ENCODE data around the gene AKIRIN1. TPM values are rescaled to one million over a fixed set of nuclear protein-coding genes. Genes with fewer than 3 reads are reported as not detected.

AKIRIN1 gene
- total and polyA plus RNA-seq, 2 donors (not counting 3 experiments of a cell fraction or from before 2014, with no cell fraction given), result 28.4 to 43.4 TPM

- intact Hi-C loops (cut with micrococcal nuclease), result loop anchor here (1.0 kb wide), 3 partner anchors 20 to 168 kb away; partner anchors contain the start of genes AKIRIN1 and RRAGC
- H2AFZ ChIP-seq (ENCODE audit: low read depth, low read length), result peak overlapping the region; percentile 47
Observed at GRCh38 chr1:39026866-39027507, 35.9 kb downstream of the AKIRIN1 start.

More at GRCh38 chr1:39026866-39027507, 35.9 kb downstream of the AKIRIN1 start:
- Histone ChIP-seq H3K4me3 (replicated peaks in 1 of 3; ENCODE audit: insufficient read depth in 1 of 3, low read depth in 1 of 3, low read length in 3 of 3) (peak overlapping the region; percentile 45 to 86 (median 60)), H3K4me2 (ENCODE audit: insufficient read depth, low read length) (peak overlapping the region; percentile 31), H3K27me3 (ENCODE audit: control insufficient read depth in 2 of 2, insufficient read depth in 2 of 2, low read length in 2 of 2) (no peaks in the 10 kb centered on the region), H3K27ac (ENCODE audit: insufficient read depth, low read depth, low read length) (peak overlapping the region; percentile 89), H3K36me3 (ENCODE audit: control insufficient read depth in 2 of 2, extremely low read depth in 1 of 2, insufficient read depth in 2 of 2, low read length in 2 of 2) (peaks cover 4 to 6% of the 10 kb centered on the region in 2 experiments), H3K9me1 (replicated peaks; ENCODE audit: control insufficient read depth, extremely low read depth, insufficient read depth, low read length) (no peaks in the 10 kb centered on the region), H3K79me2 (ENCODE audit: control insufficient read depth, insufficient read depth, low read length) (peaks cover 31% of the 10 kb centered on the region), H4K20me1 (replicated peaks; ENCODE audit: control insufficient read depth, extremely low read depth, insufficient read depth, low read length) (no peaks in the 10 kb centered on the region), H3K9me3 (replicated peaks; ENCODE audit: control insufficient read depth, insufficient read depth, low read length) (no peaks in the 10 kb centered on the region), H3K9ac (replicated peaks; ENCODE audit: extremely low read depth, insufficient read depth, low read length) (peak overlapping the region; percentile 98), H3K4me1 (ENCODE audit: control insufficient read depth, extremely low read depth, insufficient read depth, low read length) (peaks cover 7% of the 10 kb centered on the region)
- dilution Hi-C loops (cut with MboI; ENCODE audit: extremely low pct_ligation_motif_present, low sequenced_read_pairs), result no loop called here
- FAIRE-seq (peak; percentile 42), DNase-seq (ENCODE audit: low read depth, low spot score) (no peak)
- ChIA-PET CTCF (interaction anchor here (0.6 to 2.4 kb wide), 14 partner anchors 9 to 584 kb away, joined by 3 to 26 read pairs (median 3); no protein-coding TSS in a partner anchor), POLR2A (interaction anchor here (1.1 to 1.2 kb wide), 2 partner anchors 17 to 154 kb away, joined by 3 read pairs; partner anchors contain the start of gene MYCBP)
- no TSS peak for BruUV-seq (replicated peaks)
- TF ChIP-seq MAX (IDR thresholded peaks at IDR 0.05; ENCODE audit: insufficient read depth, insufficient read length) (no peak), EZH2 (IDR thresholded peaks at IDR 0.05; ENCODE audit: borderline replicate concordance, low read depth, low read length, severe bottlenecking) (no peak), CTCF (IDR thresholded peaks at IDR 0.05; ENCODE audit: extremely low read depth in 1 of 2, insufficient read depth in 1 of 2, low read depth in 1 of 2, low read length in 2 of 2) (no peak)
